ENCODE measurements around the gene LRMDA.

LRMDA gene

GRCh38 chr10:75425291-75426079, 5.9 kb upstream of the LRMDA start:
- no peak for DNase-seq

- no peak for DNase-seq
Measured at GRCh38 chr10:75426880-75427279, 4.5 kb upstream of the LRMDA start.

GRCh38 chr10:75427951-75428350, 3.5 kb upstream of the LRMDA start:
- no peak for DNase-seq

- no peak for DNase-seq
Measured at GRCh38 chr10:75428434-75429158, 2.8 kb upstream of the LRMDA start.

GRCh38 chr10:75429159-75429827, 2.1 kb upstream of the LRMDA start:
- no peak for DNase-seq

GRCh38 chr10:75430000-75430763, 1.2 kb upstream of the LRMDA start:
- DNase-seq: no peak

- DNase-seq: no peak
Measured at GRCh38 chr10:75432176-75432575, 752 bp downstream of the LRMDA start.

GRCh38 chr10:75432763-75433162, 1.3 kb downstream of the LRMDA start:
- no peak for DNase-seq

- DNase-seq: no peak
Measured at GRCh38 chr10:75433216-75433615, 1.8 kb downstream of the LRMDA start.

- no peak for DNase-seq
Measured at GRCh38 chr10:75434291-75434690, 2.9 kb downstream of the LRMDA start.

- DNase-seq: no peak
Measured at GRCh38 chr10:75435291-75435690, 3.9 kb downstream of the LRMDA start.

GRCh38 chr10:75436896-75437295, 5.5 kb downstream of the LRMDA start:
- DNase-seq: no peak

- no peak for DNase-seq
Measured at GRCh38 chr10:75437693-75438092, 6.3 kb downstream of the LRMDA start.

GRCh38 chr10:75438275-75438674, 6.9 kb downstream of the LRMDA start:
- DNase-seq: no peak

GRCh38 chr10:75439811-75440210, 8.4 kb downstream of the LRMDA start:
- DNase-seq: no peak

- no peak for DNase-seq
Measured at GRCh38 chr10:75440271-75440793, 8.9 kb downstream of the LRMDA start.

GRCh38 chr10:75441196-75441595, 9.8 kb downstream of the LRMDA start:
- no peak for DNase-seq

- DNase-seq: no peak
Measured at GRCh38 chr10:75441682-75442081, 10.3 kb downstream of the LRMDA start.

- no peak for DNase-seq
Measured at GRCh38 chr10:75443362-75443761, 11.9 kb downstream of the LRMDA start.

GRCh38 chr10:75444781-75445386, 13.5 kb downstream of the LRMDA start:
- no peak for DNase-seq

- DNase-seq: no peak
Measured at GRCh38 chr10:75446508-75446907, 15.1 kb downstream of the LRMDA start.

GRCh38 chr10:75448166-75448565, 16.7 kb downstream of the LRMDA start:
- DNase-seq: no peak
